ENCODE measurements around the gene FAM219B. TPM values are rescaled to one million over a fixed set of nuclear protein-coding genes. Genes with fewer than 3 reads are reported as not detected.
A peak's percentile ranks its signal among the peaks of the same experiment; 100 is the strongest.

Gene FAM219B
- total and polyA plus RNA-seq, 2 of the 8 experiments (the other 6 are each of a cell fraction or from before 2014, with no cell fraction given), result 57.1 to 66.6 TPM

- FAIRE-seq, result no peak
- H3K56ac ChIP-seq (replicated peaks; ENCODE audit: insufficient read length, low read depth, low read length), result no peak overlapping the region
- no peak overlapping the region for H4K5ac ChIP-seq (ENCODE audit: insufficient read length, low read depth, low read length)
- no peak overlapping the region for H2AFZ ChIP-seq (ENCODE audit: low read length)
- no peak overlapping the region for H3K4me3 ChIP-seq (ENCODE audit: extremely low read depth in 1 of 4, insufficient read depth in 2 of 4, low read depth in 3 of 4, low read length in 4 of 4)
- H2BK20ac ChIP-seq (ENCODE audit: low read length), result no peak overlapping the region
- no peak overlapping the region for H2BK120ac ChIP-seq (replicated peaks; ENCODE audit: low read depth, low read length)
- no peak overlapping the region for H3K14ac ChIP-seq (ENCODE audit: insufficient read length)
- peaks cover 0 to 3% (median 0%) of the 10 kb centered on the region in 4 experiments; a peak in 1 of 7 replicates for H3K4me1 ChIP-seq (replicated peaks in 1 of 4; ENCODE audit: control insufficient read depth in 3 of 4, insufficient read depth in 4 of 4, low read length in 3 of 4)
- peaks cover 0 to 7% of the 10 kb centered on the region in 2 experiments for H4K20me1 ChIP-seq (replicated peaks in 1 of 2; ENCODE audit: control insufficient read depth in 1 of 2, insufficient read depth in 2 of 2, low read length in 2 of 2)
- no peaks in the 10 kb centered on the region for H3K27me3 ChIP-seq (replicated peaks in 1 of 4; ENCODE audit: control insufficient read depth in 3 of 4, extremely low read depth in 1 of 4, insufficient read depth in 3 of 4, low read length in 3 of 4)
- H3K9me3 ChIP-seq (ENCODE audit: insufficient read depth in 2 of 2, low read depth in 1 of 2, low read length in 1 of 2), result no peaks in the 10 kb centered on the region
- H2BK15ac ChIP-seq (ENCODE audit: low read length), result no peak overlapping the region
- H2BK5ac ChIP-seq (ENCODE audit: low read depth, low read length), result no peak overlapping the region
- POLR2A ChIA-PET (ENCODE audit: partially characterized antibody), result interaction anchor here (0.6 to 2.4 kb wide), 13 partner anchors 8 to 112 kb away, joined by 3 to 10 read pairs (median 4); partner anchors contain the start of gene MPI
- H3K36me3 ChIP-seq (ENCODE audit: control insufficient read depth in 2 of 4, insufficient read depth in 4 of 4, low read length in 3 of 4), result no peaks in the 10 kb centered on the region
- peaks cover 0 to 55% of the 10 kb centered on the region in 2 experiments; a peak in 2 of 4 replicates for H3K79me2 ChIP-seq (ENCODE audit: control insufficient read depth in 1 of 2, insufficient read depth in 2 of 2, low read length in 2 of 2)
- no peak overlapping the region for H3K4ac ChIP-seq (replicated peaks; ENCODE audit: insufficient read length, low read depth, low read length)
- H3K23me2 ChIP-seq (ENCODE audit: low read depth, low read length), result peaks cover 5% of the 10 kb centered on the region; the same call in 1 of the 2 replicates
- H3K79me1 ChIP-seq (ENCODE audit: low read depth, low read length), result peaks cover 6% of the 10 kb centered on the region; the same call in 1 of the 2 replicates
- H2AK5ac ChIP-seq (ENCODE audit: low read depth, low read length), result no peak overlapping the region
- no peak overlapping the region for H3K27ac ChIP-seq (ENCODE audit: low read depth, low read length)
- no peak overlapping the region for H3K18ac ChIP-seq (ENCODE audit: extremely low read depth, low read length)
- H2BK12ac ChIP-seq (ENCODE audit: low read depth, low read length), result no peak overlapping the region
- H4K91ac ChIP-seq (replicated peaks; ENCODE audit: insufficient read length, low read length), result no peak overlapping the region
- 89% methylated on average over 6 of the region's 6 CpGs; no CpG with 5 or more reads in 1 of the 2 experiments for WGBS, 2 experiments (ENCODE audit: extremely low coverage in 1 of 2, insufficient coverage in 1 of 2, insufficient read length in 1 of 2, insufficient replicate concordance in 2 of 2, low coverage in 1 of 2, low lambda C conversion rate in 2 of 2, missing lambda C conversion rate in 1 of 2)
- no peak overlapping the region for H4K8ac ChIP-seq (ENCODE audit: extremely low read depth, insufficient read depth, low read length)
- peak overlapping the region in 1 of 2 experiments; percentile 5; a peak in 1 of 4 replicates for H3K4me2 ChIP-seq (ENCODE audit: insufficient read depth in 1 of 2, low read depth in 2 of 2, low read length in 2 of 2)
- no peak for DNase-seq (ENCODE audit: low read depth in 1 of 2, low spot score in 2 of 2)
- CTCF ChIA-PET (ENCODE audit: partially characterized antibody), result interaction anchor here (0.7 to 2.3 kb wide), 15 partner anchors 10 to 347 kb away, joined by 3 to 16 read pairs (median 3); partner anchors contain the start of gene ULK3
- H3K9ac ChIP-seq (replicated peaks in 1 of 4; ENCODE audit: extremely low read depth in 1 of 4, low read depth in 3 of 4, low read length in 3 of 4), result peak overlapping the region in 1 of 4 experiments; percentile 18; a peak in 1 of 7 replicates
- no peak overlapping the region for H3K23ac ChIP-seq (ENCODE audit: insufficient read length)
- TF ChIP-seq SP2 (IDR thresholded peaks at IDR 0.05; ENCODE audit: low read length) (no peak), SRF (IDR thresholded peaks at IDR 0.05; ENCODE audit: low read depth, low read length) (no peak), RNF2 (IDR thresholded peaks at IDR 0.05; ENCODE audit: borderline replicate concordance, low read depth, low read length, missing control alignments, poor library complexity, severe bottlenecking) (no peak), SUZ12 (IDR thresholded peaks at IDR 0.05; ENCODE audit: low read length) (no peak), ASH2L (IDR thresholded peaks at IDR 0.05; ENCODE audit: low read length) (no peak), POU5F1 (IDR thresholded peaks at IDR 0.05; ENCODE audit: low read depth, low read length) (no peak), BACH1 (IDR thresholded peaks at IDR 0.05; ENCODE audit: low read length) (no peak), HDAC6 (IDR thresholded peaks at IDR 0.05; ENCODE audit: low read depth, low read length) (no peak), POLR2AphosphoS5 (IDR thresholded peaks at IDR 0.05; ENCODE audit: low read depth, low read length) (no peak), CTBP2 (IDR thresholded peaks at IDR 0.05; ENCODE audit: borderline replicate concordance, insufficient read depth, insufficient read length, low read length) (no peak)
Measured at GRCh38 chr15:74870436-74871215, 36.0 kb downstream of the FAM219B start.

All from H1 (cell line).